Endothelial cell of umbilical vein (primary cell): ENCODE data around the gene CDH20. TPM values are rescaled to one million over a fixed set of nuclear protein-coding genes. Genes with fewer than 3 reads are reported as not detected.

ENCODE experiments used
- BruUV-seq: library from RNA; stranded (reverse); fragments of 400-500 nt; replicated peaks from 2 replicates; lab custom pipeline; 2021; lab: Mats Ljungman, UMichigan
- CTCF ChIA-PET: fragments of 300-600, 350-600 bp; sonication (Branson Sonifier 250); formaldehyde crosslinking; loops from one replicate; lab custom pipeline; 2021; ENCODE audit warnings: antibody characterized with exemption, inconsistent platforms; lab: Charles Lee
- POLR2A ChIA-PET: fragments of 300-600, 350-600 bp; sonication (Branson Sonifier 250); formaldehyde crosslinking; loops from one replicate; lab custom pipeline; 2021; ENCODE audit warnings: antibody characterized with exemption, inconsistent platforms; lab: Charles Lee
- DNase-seq: peaks from one replicate; pipeline ENCODE4 v3.0.0-alpha.2; 2011; ENCODE audit warnings: low read depth, low spot score
- FAIRE-seq: peaks from 2 replicates; lab custom pipeline; 2011; peaks lifted over from hg19 to GRCh38; lab: Jason Lieb, UNC
- H2AFZ ChIP-seq: 2 replicates; pipeline ENCODE4 v1.6.0; 2012; ENCODE audit warnings: low read depth, low read length, control low read depth, inconsistent platforms
- H3K27ac ChIP-seq: 2 replicates; pipeline ENCODE4 v1.5.1; 2011; ENCODE audit warnings: low read depth, mild to moderate bottlenecking, control low read depth, low read length, moderate library complexity; ENCODE audit not compliant: insufficient read depth
- H3K27me3 ChIP-seq, 2 experiments: 2 replicates each; pipeline versions ENCODE4 v1.6.0 to v1.6.1; 2011; ENCODE audit warnings: low read length in 2 of 2, mixed read lengths in 1 of 2; ENCODE audit not compliant: control insufficient read depth in 2 of 2, insufficient read depth in 2 of 2
- H3K36me3 ChIP-seq, 2 experiments: 2 replicates in 1 of 2; 3 replicates in 1 of 2; pipeline ENCODE4 v1.5.1; 2011; ENCODE audit warnings: low read length in 2 of 2, mild to moderate bottlenecking in 1 of 2, moderate library complexity in 1 of 2; ENCODE audit not compliant: control insufficient read depth in 2 of 2, insufficient read depth in 2 of 2; ENCODE audit errors: extremely low read depth in 1 of 2
- H3K4me1 ChIP-seq: 3 replicates; pipeline ENCODE4 v1.5.1; 2011; ENCODE audit warnings: mild to moderate bottlenecking, low read length; ENCODE audit not compliant: control insufficient read depth, insufficient read depth; ENCODE audit errors: extremely low read depth
- H3K4me2 ChIP-seq: 2 replicates; pipeline ENCODE4 v1.6.1; 2011; ENCODE audit warnings: low read length, control low read depth, mixed read lengths; ENCODE audit not compliant: insufficient read depth
- H3K4me3 ChIP-seq, 3 experiments: fragments of 200-600 bp in 1 of 3; sonication (generic), shearing (Covaris generic) in 1 of 3; replicated peaks in 1 of 3; 2 replicates each; pipeline ENCODE4 v1.5.1; 2011 to 2016; ENCODE audit warnings: control low read depth in 3 of 3, low read length in 3 of 3, mild to moderate bottlenecking in 2 of 3, inconsistent platforms in 1 of 3, low read depth in 1 of 3, moderate library complexity in 1 of 3; ENCODE audit not compliant: insufficient read depth in 1 of 3
- H3K79me2 ChIP-seq: 2 replicates; pipeline ENCODE4 v1.6.0; 2012; ENCODE audit warnings: low read length, inconsistent platforms; ENCODE audit not compliant: control insufficient read depth, insufficient read depth
- H3K9ac ChIP-seq: replicated peaks from 2 replicates; pipeline ENCODE3; 2011; ENCODE audit warnings: low read length, control low read depth; ENCODE audit not compliant: insufficient read depth; ENCODE audit errors: extremely low read depth
- H3K9me1 ChIP-seq: replicated peaks from 3 replicates; pipeline ENCODE4 v1.6.0; 2011; ENCODE audit warnings: mild to moderate bottlenecking, low read length; ENCODE audit not compliant: control insufficient read depth, insufficient read depth; ENCODE audit errors: extremely low read depth
- H3K9me3 ChIP-seq: replicated peaks from 2 replicates; pipeline ENCODE4 v1.5.1; 2012; ENCODE audit warnings: low read length, inconsistent platforms; ENCODE audit not compliant: control insufficient read depth, insufficient read depth
- H4K20me1 ChIP-seq: replicated peaks from 2 replicates; pipeline ENCODE3; 2011; ENCODE audit warnings: mild to moderate bottlenecking, low read length; ENCODE audit not compliant: control insufficient read depth, insufficient read depth; ENCODE audit errors: extremely low read depth
- EZH2 ChIP-seq: IDR thresholded peaks from 2 replicates; pipeline ENCODE4 v1.6.1; 2012; ENCODE audit warnings: borderline replicate concordance, low read depth, mild to moderate bottlenecking, moderate library complexity, low read length, inconsistent platforms; ENCODE audit not compliant: severe bottlenecking
- FOS ChIP-seq: IDR thresholded peaks from 2 replicates; pipeline ENCODE4 v1.6.1; 2011; ENCODE audit warnings: mild to moderate bottlenecking, low read length, moderate library complexity, borderline replicate concordance; ENCODE audit not compliant: insufficient read depth
- GATA2 ChIP-seq: IDR thresholded peaks from 2 replicates; pipeline ENCODE4 v1.7.0; 2011; ENCODE audit warnings: low read depth, mild to moderate bottlenecking, moderate library complexity, mixed read lengths, low read length; ENCODE audit not compliant: insufficient read length, insufficient read depth
- JUN ChIP-seq: IDR thresholded peaks from 2 replicates; pipeline ENCODE4 v1.6.1; 2011; ENCODE audit warnings: borderline replicate concordance, low read depth; ENCODE audit not compliant: insufficient read length, insufficient read depth
- MAX ChIP-seq: IDR thresholded peaks from 2 replicates; pipeline ENCODE4 v1.6.1; 2011; ENCODE audit not compliant: insufficient read depth, insufficient read length
- MYC ChIP-seq: IDR thresholded peaks from one replicate; pipeline ENCODE4 v1.6.1; 2011; ENCODE audit warnings: mild to moderate bottlenecking, low read depth, low read length
- POLR2A ChIP-seq: IDR thresholded peaks from 2 replicates; pipeline ENCODE4 v1.6.1; 2012; ENCODE audit warnings: low read depth, mild to moderate bottlenecking, control low read depth, low read length
- POLR2AphosphoS5 ChIP-seq: IDR thresholded peaks from 2 replicates; pipeline ENCODE4 v1.6.1; 2012; ENCODE audit warnings: low read depth, mild to moderate bottlenecking, control low read depth, low read length, moderate library complexity; ENCODE audit not compliant: insufficient read depth
- dilution Hi-C: fragments of 300-500 bp; cut with MboI; formaldehyde crosslinking; loops from one replicate; pipeline ENCODE4 v1.15.0; 2019; ENCODE audit warnings: low sequenced_read_pairs; ENCODE audit not compliant: extremely low pct_ligation_motif_present
- intact Hi-C: fragments of 100-400 bp; cut with micrococcal nuclease; formaldehyde crosslinking; loops from one replicate; pipeline ENCODE4 v1.10.0; 2022
- polyA plus RNA-seq, 4 experiments: library from polyadenylated mRNA; depleted of rRNA in 3 of 4; stranded (reverse) in 3 of 4; unstranded in 1 of 4; fragments of >200 nt; gene quantifications; 2 replicates each; pipeline versions ENCODE4 v1.2.1 to v1.2.3, GENCODE V29; 2011 to 2012; ENCODE audit warnings: missing spikeins in 1 of 4
- total RNA-seq: library from RNA; stranded (reverse); gene quantifications from 2 replicates; pipeline ENCODE4 v1.2.3, GENCODE V29; 2021
- TF ChIP-seq, protein P1 (sequence below), 2 donors: IDR thresholded peaks; 1 replicate in 1 of 2; 2 replicates in 1 of 2; pipeline ENCODE4 v1.5.1; 2011; ENCODE audit warnings: low read length in 2 of 2, mild to moderate bottlenecking in 2 of 2, moderate library complexity in 2 of 2, control low read depth in 1 of 2, inconsistent platforms in 1 of 2, low read depth in 1 of 2; ENCODE audit not compliant: insufficient read depth in 1 of 2; ENCODE audit errors: extremely low read depth in 1 of 2

Gene CDH20
- total and polyA plus RNA-seq, 2 donors (not counting 3 experiments of a cell fraction or from before 2014, with no cell fraction given) = not detected

DNA sequence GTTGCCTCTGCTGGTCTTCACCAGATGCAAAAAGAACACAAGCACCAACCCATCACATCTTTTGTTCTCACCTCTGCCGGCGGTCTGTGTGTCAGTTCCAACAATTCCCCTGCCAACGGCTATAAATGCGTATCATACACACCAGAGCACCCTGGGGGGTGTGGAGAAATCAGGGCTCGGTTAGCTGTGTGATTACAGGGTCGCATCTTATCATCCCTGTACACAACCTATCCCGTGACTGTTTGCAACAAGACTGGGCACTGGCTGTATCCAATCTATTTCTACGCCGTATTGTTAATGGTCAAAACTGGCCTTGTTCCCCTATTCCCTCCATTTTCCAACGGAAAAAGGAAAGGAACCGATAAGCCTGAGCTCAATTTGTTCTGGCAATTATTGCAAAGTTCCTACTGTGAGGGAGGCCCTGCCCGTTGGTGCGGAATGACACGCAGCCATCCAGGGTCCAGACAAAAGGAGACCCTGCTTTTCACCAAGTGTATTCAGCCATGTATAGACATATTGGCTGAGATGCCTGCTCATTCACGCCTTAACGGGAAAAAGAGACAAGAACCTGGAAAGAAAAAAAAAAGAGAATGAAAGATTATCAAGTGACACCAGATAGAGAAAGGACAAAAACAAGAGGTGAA is 136.9 kb downstream of the CDH20 start:
- intact Hi-C loops = no loop called here
- no peaks in the 10 kb centered on the region for H4K20me1 ChIP-seq
- TF ChIP-seq EZH2 (no peak), JUN (no peak), FOS (no peak), MAX (no peak), GATA2 (no peak), POLR2A (no peak), MYC (no peak), POLR2AphosphoS5 (no peak)
- TF ChIP-seq, protein P1, sequence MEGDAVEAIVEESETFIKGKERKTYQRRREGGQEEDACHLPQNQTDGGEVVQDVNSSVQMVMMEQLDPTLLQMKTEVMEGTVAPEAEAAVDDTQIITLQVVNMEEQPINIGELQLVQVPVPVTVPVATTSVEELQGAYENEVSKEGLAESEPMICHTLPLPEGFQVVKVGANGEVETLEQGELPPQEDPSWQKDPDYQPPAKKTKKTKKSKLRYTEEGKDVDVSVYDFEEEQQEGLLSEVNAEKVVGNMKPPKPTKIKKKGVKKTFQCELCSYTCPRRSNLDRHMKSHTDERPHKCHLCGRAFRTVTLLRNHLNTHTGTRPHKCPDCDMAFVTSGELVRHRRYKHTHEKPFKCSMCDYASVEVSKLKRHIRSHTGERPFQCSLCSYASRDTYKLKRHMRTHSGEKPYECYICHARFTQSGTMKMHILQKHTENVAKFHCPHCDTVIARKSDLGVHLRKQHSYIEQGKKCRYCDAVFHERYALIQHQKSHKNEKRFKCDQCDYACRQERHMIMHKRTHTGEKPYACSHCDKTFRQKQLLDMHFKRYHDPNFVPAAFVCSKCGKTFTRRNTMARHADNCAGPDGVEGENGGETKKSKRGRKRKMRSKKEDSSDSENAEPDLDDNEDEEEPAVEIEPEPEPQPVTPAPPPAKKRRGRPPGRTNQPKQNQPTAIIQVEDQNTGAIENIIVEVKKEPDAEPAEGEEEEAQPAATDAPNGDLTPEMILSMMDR (IDR thresholded peaks at IDR 0.05; ENCODE audit: extremely low read depth in 1 of 2, insufficient read depth in 1 of 2, low read depth in 1 of 2, low read length in 2 of 2) = no peak
- ChIA-PET POLR2A (no interaction called here), CTCF (interaction anchor here (1.2 kb wide), 1 partner anchor 148 kb away, joined by 4 read pairs; no protein-coding TSS in a partner anchor)
- DNase-seq (no peak), FAIRE-seq (no peak)
- no peaks in the 10 kb centered on the region for H3K4me1 ChIP-seq
- H3K9me3 ChIP-seq = no peaks in the 10 kb centered on the region
- H2AFZ ChIP-seq = no peak overlapping the region
- no peaks in the 10 kb centered on the region for H3K36me3 ChIP-seq
- no peaks in the 10 kb centered on the region for H3K79me2 ChIP-seq
- dilution Hi-C loops = no loop called here
- no peak overlapping the region for H3K4me2 ChIP-seq
- H3K27ac ChIP-seq = no peak overlapping the region
- H3K4me3 ChIP-seq = no peak overlapping the region
- H3K9ac ChIP-seq = no peak overlapping the region
- no peaks in the 10 kb centered on the region for H3K9me1 ChIP-seq
- no TSS peak for BruUV-seq
- H3K27me3 ChIP-seq = no peaks in the 10 kb centered on the region
